ENCODE results near the gene L3MBTL1.

The L3MBTL1 gene

DNA sequence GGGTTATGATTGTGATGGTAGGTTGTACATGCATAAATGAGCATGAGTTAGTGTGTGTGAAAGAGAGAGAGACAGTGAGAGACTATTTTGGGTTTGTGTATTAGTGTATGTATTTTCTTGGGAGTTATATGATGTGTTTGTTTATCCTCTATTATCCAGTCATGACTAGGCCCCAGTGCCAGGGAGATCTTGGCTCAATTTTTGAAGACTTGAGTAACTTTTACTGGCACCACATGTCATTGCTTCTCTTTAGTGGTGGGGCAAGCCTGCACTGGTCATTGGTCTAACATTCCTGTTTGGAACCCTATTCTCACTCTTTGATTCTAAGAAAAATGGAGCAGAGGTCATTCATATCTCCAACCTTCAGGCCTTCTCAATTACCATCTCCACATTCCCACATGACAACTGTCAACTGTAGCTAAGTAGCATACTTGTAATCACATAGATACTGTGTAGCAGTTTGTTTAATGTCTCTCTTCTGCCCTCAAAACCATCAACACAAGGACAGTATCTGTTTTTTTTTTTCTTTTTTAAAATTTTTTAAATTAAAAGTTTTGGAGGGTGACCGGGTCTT is 8.8 kb downstream of the L3MBTL1 start:
- no peaks in the 10 kb centered on the region for H3K27me3 Mint-ChIP-seq
- no peak overlapping the region for H3K4me3 Mint-ChIP-seq
- peaks cover 13% of the 10 kb centered on the region for H3K4me1 Mint-ChIP-seq (ENCODE audit: low read depth)
- H3K27ac Mint-ChIP-seq = no peak overlapping the region
- no peak for DNase-seq
- H3K9me3 Mint-ChIP-seq = no peaks in the 10 kb centered on the region
- H3K36me3 Mint-ChIP-seq (ENCODE audit: low read depth) = peaks cover 11% of the 10 kb centered on the region

DNA sequence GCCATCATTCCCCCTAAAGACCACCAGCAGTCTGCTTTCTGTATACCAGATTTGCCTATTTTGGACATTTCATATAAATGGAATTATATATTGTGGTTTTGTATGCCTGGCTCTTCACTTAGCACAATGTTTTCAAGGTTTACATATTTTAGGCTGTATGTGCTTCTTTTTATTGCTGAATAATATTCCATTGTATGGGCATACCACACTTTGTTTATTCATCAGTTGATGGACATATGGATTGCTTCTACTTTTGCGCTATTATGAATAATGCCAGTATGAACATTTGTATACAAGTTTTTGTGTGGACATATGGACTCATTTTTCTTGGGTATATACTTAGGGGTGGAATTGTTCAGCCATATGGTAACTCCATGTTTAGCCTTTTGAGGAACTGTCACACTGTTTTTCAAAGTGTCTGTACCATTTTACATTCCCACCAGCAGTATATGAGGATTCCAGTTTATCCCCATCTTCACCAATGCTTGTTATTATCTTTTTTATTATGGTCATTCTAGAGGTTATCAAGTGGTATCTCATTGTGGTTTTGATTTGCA is 12.7 kb downstream of the L3MBTL1 start:
- no peak overlapping the region for H3K27ac Mint-ChIP-seq
- H3K27me3 Mint-ChIP-seq = no peaks in the 10 kb centered on the region
- peaks cover 7% of the 10 kb centered on the region for H3K36me3 Mint-ChIP-seq (ENCODE audit: low read depth)
- H3K9me3 Mint-ChIP-seq = no peaks in the 10 kb centered on the region
- DNase-seq = no peak
- H3K4me3 Mint-ChIP-seq = no peak overlapping the region
- H3K4me1 Mint-ChIP-seq (ENCODE audit: low read depth) = peaks cover 9% of the 10 kb centered on the region

DNA sequence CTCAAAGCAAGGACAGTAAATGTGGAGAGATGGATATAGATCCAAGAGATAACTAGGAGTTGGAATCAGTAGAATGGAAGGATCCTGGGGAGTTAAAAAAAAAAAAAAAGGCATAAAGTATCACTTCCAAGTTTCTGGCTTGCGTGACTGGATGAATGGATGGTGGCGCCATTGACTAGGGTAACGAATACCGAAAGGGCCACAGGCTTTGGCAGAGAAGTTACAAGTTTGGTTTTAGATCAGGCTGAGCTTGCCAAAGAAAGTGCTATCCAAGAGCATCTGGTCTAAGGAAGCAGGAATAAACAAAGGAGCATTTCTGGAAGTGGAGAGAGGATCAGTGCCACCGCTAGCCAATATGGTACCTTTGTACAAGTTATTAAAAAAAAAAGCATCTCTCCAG is 17.5 kb downstream of the L3MBTL1 start:
- H3K36me3 Mint-ChIP-seq (ENCODE audit: low read depth) = peaks cover under 1% of the 10 kb centered on the region
- H3K27ac Mint-ChIP-seq = no peak overlapping the region
- no peaks in the 10 kb centered on the region for H3K4me1 Mint-ChIP-seq (ENCODE audit: low read depth)
- no peak for DNase-seq
- no peak overlapping the region for H3K4me3 Mint-ChIP-seq
- no peaks in the 10 kb centered on the region for H3K9me3 Mint-ChIP-seq
- peaks cover 2% of the 10 kb centered on the region for H3K27me3 Mint-ChIP-seq

DNA sequence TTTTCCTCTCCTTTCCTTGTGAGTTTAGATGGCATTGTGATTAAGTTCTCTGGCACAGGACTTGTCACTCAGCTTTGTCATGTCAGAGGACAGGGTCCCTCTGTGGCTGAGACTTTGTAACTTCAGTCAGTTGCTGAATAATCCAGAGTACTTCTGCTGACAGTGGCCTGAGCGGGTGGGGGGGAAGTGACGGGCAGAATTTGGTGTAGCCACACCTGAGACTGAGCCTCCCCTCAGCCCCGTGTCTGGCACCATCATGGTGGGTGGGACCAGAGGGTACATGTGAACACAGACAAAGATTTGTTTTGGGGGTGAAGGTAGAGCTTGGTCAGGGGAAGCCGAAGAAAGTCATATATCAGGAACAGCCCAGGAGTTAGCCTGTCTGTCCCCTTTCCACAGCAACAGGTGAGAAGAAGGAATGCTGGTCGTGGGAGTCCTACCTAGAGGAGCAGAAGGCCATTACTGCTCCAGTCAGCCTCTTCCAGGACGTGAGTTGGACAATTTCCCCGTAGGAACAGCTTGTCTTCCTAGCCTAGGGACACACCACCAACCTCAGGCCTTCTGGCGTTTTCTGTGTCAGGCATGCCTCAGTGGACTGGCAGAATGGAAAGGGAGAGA is 20.9 kb downstream of the L3MBTL1 start:
- no peaks in the 10 kb centered on the region for H3K36me3 Mint-ChIP-seq (ENCODE audit: low read depth)
- peaks cover 6% of the 10 kb centered on the region for H3K4me1 Mint-ChIP-seq (ENCODE audit: low read depth)
- no peak overlapping the region for H3K4me3 Mint-ChIP-seq
- H3K27me3 Mint-ChIP-seq = peaks cover 2% of the 10 kb centered on the region
- H3K27ac Mint-ChIP-seq = no peak overlapping the region
- no peaks in the 10 kb centered on the region for H3K9me3 Mint-ChIP-seq
- DNase-seq = no peak

DNA sequence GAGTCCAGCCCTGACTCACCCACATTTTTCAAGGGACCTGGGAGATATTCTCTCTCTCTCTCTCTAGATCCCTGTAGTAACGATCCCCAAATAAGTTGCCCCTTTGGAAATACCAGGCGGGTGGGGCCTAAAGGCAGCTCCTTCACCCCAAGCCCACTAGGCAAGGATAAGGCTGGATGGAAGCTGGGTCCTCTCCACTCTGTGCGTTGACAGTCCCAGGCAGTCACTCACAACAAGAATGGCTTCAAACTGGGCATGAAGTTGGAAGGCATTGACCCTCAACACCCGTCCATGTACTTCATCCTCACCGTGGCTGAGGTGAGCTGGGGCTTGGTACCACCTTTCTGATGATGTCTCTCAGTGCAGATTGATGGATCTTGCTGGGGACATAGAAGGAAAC is 21.6 kb downstream of the L3MBTL1 start:
- H3K27ac Mint-ChIP-seq = no peak overlapping the region
- DNase-seq = no peak
- H3K4me3 Mint-ChIP-seq = no peak overlapping the region
- H3K9me3 Mint-ChIP-seq = no peaks in the 10 kb centered on the region
- no peaks in the 10 kb centered on the region for H3K36me3 Mint-ChIP-seq (ENCODE audit: low read depth)
- peaks cover 6% of the 10 kb centered on the region for H3K4me1 Mint-ChIP-seq (ENCODE audit: low read depth)
- peaks cover 2% of the 10 kb centered on the region for H3K27me3 Mint-ChIP-seq

DNA sequence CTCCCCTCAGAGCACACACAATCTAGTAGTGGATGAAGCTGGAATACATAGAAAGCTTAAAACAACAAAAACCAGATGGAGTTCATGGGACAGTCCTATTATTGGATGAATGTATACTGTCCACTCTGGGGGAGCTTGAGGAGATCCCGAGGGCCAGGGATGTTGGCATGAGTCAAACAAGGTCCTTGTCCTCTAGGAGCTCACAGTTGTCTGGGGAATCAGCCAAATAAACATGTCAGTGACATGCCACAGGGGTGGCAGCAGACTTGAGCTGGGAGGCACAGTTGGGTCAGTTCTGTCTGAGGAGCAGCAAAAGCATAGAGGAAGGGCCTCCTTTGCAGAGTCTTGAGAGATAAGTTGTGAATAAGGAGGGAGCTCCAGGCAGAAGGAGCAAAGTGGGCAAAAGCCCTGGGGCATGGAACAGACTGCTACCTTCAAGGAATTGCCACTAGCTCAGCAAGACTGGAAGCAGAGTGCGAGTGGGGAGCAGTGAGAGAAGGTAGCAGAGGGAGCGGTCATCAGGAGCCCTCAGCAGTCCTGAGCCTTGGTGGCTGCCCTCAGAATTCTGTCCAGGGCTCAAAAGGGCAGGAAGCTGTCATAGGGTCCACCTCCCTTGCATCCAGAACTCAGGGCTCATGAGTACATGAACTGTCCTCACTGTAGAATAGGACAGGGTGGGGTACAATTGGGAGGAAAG is 22.1 kb downstream of the L3MBTL1 start:
- Mint-ChIP-seq H3K4me1 (ENCODE audit: low read depth) (peaks cover 6% of the 10 kb centered on the region), H3K4me3 (no peak overlapping the region), H3K36me3 (ENCODE audit: low read depth) (no peaks in the 10 kb centered on the region), H3K27me3 (peaks cover 2% of the 10 kb centered on the region), H3K9me3 (no peaks in the 10 kb centered on the region), H3K27ac (no peak overlapping the region)
- DNase-seq = no peak

DNA sequence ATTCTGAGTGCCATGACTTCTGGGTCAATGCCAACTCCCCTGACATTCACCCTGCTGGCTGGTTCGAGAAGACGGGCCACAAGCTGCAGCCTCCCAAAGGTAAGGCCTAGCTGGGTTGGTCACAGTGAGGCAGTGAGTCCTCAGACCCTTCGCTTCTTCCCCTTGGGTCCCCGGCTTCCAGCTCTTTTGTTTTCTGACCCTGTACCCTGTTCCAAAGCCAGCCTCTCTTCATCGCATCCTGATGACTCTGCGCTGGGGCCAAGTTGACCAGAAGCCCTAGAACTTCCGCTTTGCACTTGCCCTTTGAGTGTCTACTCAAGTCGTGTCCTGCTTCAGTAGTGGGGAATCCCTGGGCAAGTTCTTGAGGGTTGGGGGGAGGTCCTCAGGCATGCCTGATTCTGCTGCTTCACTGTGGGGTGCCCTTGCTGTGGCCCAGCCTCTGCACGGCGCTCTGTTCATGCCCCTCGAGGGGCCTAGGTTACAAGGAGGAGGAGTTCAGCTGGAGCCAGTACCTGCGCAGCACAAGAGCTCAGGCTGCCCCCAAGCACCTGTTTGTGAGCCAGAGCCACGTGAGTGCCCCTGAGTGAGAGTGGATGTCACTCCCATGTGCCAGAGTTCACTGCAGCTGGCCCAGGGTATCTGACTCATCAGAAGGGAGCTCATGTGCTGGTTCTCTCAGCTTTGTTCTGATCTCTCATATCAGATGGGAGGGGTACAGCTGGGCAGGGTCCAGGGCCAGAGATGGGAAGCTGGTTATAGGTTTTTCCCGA is 23.0 kb downstream of the L3MBTL1 start:
- Mint-ChIP-seq H3K36me3 (ENCODE audit: low read depth) (no peaks in the 10 kb centered on the region), H3K27me3 (peaks cover 2% of the 10 kb centered on the region), H3K4me1 (ENCODE audit: low read depth) (peaks cover 6% of the 10 kb centered on the region), H3K27ac (no peak overlapping the region), H3K9me3 (no peaks in the 10 kb centered on the region), H3K4me3 (no peak overlapping the region)
- no peak for DNase-seq

DNA sequence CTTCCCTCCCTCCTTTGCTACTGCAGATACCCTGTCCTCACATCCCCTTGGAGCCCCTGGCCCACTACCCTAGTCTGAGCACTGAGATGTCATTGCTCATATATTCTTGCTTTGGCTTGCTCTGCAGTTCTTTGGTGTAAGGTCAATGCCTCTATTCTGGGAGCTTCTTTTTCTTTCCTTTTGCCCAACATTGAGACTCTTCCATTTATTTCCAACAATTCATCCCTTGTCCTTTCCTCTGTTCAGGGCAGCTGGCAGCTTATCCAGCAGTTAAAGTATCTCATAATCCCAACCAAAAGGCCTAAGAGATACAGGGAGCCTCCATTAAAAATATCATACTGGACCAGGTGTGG is 23.6 kb downstream of the L3MBTL1 start:
- no peaks in the 10 kb centered on the region for H3K36me3 Mint-ChIP-seq (ENCODE audit: low read depth)
- H3K27ac Mint-ChIP-seq = no peak overlapping the region
- peaks cover 6% of the 10 kb centered on the region for H3K4me1 Mint-ChIP-seq (ENCODE audit: low read depth)
- H3K4me3 Mint-ChIP-seq = no peak overlapping the region
- DNase-seq = no peak
- peaks cover 2% of the 10 kb centered on the region for H3K27me3 Mint-ChIP-seq
- H3K9me3 Mint-ChIP-seq = no peaks in the 10 kb centered on the region

DNA sequence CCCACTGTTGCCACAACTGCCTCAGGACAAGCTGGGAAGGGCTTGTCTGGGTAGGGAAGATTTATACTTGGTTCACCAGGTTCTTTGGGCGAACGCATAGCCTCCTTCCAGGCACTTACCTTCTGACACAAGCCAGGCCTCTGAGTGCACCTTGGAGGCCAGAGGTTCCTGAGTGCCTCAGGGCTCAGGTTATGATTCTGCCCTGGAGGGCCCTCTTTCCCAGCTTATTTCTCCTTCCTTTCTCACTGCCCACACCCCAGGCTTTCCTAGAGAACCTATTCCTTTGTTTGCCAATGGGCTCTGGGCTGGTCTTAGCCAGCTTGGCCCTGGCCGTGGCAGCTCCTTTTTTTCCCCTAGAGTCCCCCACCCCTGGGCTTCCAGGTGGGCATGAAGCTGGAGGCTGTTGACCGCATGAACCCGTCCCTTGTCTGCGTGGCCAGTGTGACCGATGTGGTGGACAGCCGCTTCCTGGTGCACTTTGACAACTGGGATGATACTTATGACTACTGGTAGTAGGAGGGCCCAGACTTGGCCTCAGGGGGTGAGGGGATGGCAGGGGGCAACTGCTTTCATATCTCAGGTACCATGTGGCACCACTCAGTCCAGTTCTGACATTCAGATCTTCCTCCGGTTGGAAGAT is 25.0 kb downstream of the L3MBTL1 start:
- H3K36me3 Mint-ChIP-seq (ENCODE audit: low read depth) = peaks cover 4% of the 10 kb centered on the region
- H3K27ac Mint-ChIP-seq = no peak overlapping the region
- H3K27me3 Mint-ChIP-seq = peaks cover 2% of the 10 kb centered on the region
- peaks cover 6% of the 10 kb centered on the region for H3K4me1 Mint-ChIP-seq (ENCODE audit: low read depth)
- no peak for DNase-seq
- no peak overlapping the region for H3K4me3 Mint-ChIP-seq
- H3K9me3 Mint-ChIP-seq = no peaks in the 10 kb centered on the region

DNA sequence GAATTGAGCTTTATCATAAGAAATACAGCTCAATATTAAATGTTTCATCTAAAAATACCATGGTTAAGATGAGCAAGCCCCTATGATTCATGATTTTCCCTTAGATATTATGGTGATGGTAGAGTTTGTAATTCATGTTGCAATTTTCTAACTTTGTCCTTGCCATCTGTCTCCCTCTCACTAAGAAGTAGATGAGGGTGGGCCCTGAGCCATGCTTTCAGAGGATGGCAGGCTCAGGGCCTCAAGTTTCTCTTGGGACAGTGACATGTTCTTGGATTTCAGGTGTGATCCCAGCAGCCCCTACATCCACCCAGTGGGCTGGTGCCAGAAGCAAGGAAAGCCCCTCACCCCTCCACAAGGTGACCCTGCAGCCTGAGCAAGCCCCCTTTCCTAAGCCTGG is 25.6 kb downstream of the L3MBTL1 start:
- DNase-seq = no peak
- H3K4me1 Mint-ChIP-seq (ENCODE audit: low read depth) = peaks cover 6% of the 10 kb centered on the region
- peaks cover 4% of the 10 kb centered on the region for H3K36me3 Mint-ChIP-seq (ENCODE audit: low read depth)
- H3K27ac Mint-ChIP-seq = no peak overlapping the region
- no peak overlapping the region for H3K4me3 Mint-ChIP-seq
- H3K27me3 Mint-ChIP-seq = peaks cover 2% of the 10 kb centered on the region
- H3K9me3 Mint-ChIP-seq = no peaks in the 10 kb centered on the region

DNA sequence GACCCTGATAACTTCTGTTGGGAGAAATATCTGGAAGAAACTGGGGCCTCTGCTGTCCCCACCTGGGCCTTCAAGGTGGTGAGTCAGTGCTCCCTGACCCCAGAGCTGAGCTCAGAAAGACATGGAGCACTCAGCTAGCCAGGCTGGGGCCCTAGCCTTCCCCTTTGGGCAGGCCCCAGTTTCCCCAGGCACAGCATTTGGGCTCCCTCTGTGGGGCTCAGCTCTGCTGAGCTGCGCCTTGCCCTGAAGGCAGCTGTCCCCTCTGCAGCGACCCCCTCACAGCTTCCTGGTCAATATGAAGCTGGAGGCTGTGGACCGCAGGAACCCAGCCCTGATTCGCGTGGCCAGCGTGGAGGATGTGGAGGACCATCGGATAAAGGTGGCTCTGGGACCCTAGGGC is 26.5 kb downstream of the L3MBTL1 start:
- H3K4me1 Mint-ChIP-seq (ENCODE audit: low read depth) = peaks cover 6% of the 10 kb centered on the region
- no peaks in the 10 kb centered on the region for H3K27me3 Mint-ChIP-seq
- no peak overlapping the region for H3K27ac Mint-ChIP-seq
- no peak for DNase-seq
- H3K36me3 Mint-ChIP-seq (ENCODE audit: low read depth) = peaks cover 4% of the 10 kb centered on the region
- H3K9me3 Mint-ChIP-seq = no peaks in the 10 kb centered on the region
- H3K4me3 Mint-ChIP-seq = no peak overlapping the region

DNA sequence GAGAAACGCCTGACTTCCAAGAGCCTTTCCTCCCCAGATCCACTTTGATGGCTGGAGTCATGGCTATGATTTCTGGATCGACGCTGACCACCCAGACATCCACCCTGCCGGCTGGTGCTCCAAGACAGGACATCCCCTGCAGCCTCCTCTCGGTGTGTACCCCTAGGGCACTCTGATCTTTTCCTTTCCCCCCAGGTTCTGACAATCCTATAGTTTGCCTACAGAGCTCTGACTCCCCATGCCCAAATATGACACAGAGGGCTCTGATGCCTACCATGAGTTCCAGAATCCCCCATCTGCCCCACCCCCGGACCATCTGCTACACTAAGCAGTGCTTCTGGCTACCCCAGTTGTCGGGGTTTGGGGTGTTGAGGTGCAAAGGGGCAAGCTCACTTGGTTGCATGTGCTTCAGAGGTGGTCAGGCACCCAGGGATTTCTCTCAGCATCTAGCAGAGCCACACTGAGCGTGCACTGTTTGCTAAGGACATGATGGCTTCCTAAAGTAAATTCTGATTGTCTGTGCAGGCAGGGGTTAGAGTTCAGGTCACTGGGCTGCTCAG is 27.4 kb downstream of the L3MBTL1 start:
- no peak overlapping the region for H3K27ac Mint-ChIP-seq
- H3K36me3 Mint-ChIP-seq (ENCODE audit: low read depth) = peaks cover 4% of the 10 kb centered on the region
- no peaks in the 10 kb centered on the region for H3K9me3 Mint-ChIP-seq
- DNase-seq = no peak
- H3K27me3 Mint-ChIP-seq = no peaks in the 10 kb centered on the region
- H3K4me3 Mint-ChIP-seq = no peak overlapping the region
- H3K4me1 Mint-ChIP-seq (ENCODE audit: low read depth) = peaks cover 6% of the 10 kb centered on the region

DNA sequence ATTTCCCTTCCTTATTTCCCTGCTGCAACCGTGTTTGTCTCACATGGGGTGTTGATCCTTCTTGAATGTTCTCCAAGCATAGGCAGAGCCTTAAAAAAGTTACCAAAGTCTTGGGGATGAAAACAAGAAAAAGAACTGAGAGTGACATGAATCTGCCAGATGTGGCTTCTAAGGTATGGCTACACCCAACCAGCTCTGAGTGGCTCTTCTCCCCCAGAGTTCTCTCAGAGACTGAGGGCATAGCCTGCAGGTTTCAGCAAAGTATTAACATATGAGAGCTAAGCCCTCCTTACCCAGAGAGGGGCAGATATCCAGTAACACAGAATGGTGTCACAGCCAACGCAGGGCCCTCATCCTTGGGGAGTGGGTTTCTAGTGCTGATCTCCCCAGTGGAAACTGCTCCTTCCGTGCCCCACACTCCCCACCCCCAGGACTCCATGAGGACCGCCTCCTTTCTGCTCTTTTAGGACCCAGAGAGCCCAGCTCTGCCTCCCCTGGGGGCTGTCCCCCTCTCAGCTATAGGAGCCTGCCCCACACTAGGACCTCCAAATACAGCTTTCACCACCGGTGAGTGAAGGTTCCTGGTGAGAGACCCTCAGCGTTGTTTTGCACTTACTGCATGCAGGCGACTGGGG is 28.0 kb downstream of the L3MBTL1 start:
- Mint-ChIP-seq H3K27ac (no peak overlapping the region), H3K27me3 (no peaks in the 10 kb centered on the region), H3K4me1 (ENCODE audit: low read depth) (peaks cover 6% of the 10 kb centered on the region), H3K9me3 (no peaks in the 10 kb centered on the region), H3K36me3 (ENCODE audit: low read depth) (peaks cover 4% of the 10 kb centered on the region), H3K4me3 (no peak overlapping the region)
- DNase-seq = no peak

All from activated T-cell treated with anti-CD3 and anti-CD28 coated beads, Interleukin-2, amount 50 U/mL, for 24 hours (primary cell).